ENCODE data around the gene GATA3. TPM values are rescaled to one million over a fixed set of nuclear protein-coding genes. Genes with fewer than 3 reads are reported as not detected.
A peak's percentile ranks its signal among the peaks of the same experiment; 100 is the strongest.

GATA3 gene
- total RNA-seq, 2 donors from 2014 or later = 7.6 to 10.9 TPM

GRCh38 chr10:8116474-8116873 lies 62.0 kb downstream of the GATA3 start:
- H3K4me3 Mint-ChIP-seq = no peak overlapping the region
- ATAC-seq = no peak
- peaks cover 3 to 5% of the 10 kb centered on the region in 2 donors for H3K4me1 Mint-ChIP-seq (ENCODE audit: low read depth in 2 of 2)
- H3K27me3 Mint-ChIP-seq = no peaks in the 10 kb centered on the region
- no peaks in the 10 kb centered on the region for H3K36me3 Mint-ChIP-seq
- H3K27ac Mint-ChIP-seq = no peak overlapping the region
- H3K9me3 Mint-ChIP-seq = no peaks in the 10 kb centered on the region
- DNase-seq (ENCODE audit: low spot score) = no peak

DNA sequence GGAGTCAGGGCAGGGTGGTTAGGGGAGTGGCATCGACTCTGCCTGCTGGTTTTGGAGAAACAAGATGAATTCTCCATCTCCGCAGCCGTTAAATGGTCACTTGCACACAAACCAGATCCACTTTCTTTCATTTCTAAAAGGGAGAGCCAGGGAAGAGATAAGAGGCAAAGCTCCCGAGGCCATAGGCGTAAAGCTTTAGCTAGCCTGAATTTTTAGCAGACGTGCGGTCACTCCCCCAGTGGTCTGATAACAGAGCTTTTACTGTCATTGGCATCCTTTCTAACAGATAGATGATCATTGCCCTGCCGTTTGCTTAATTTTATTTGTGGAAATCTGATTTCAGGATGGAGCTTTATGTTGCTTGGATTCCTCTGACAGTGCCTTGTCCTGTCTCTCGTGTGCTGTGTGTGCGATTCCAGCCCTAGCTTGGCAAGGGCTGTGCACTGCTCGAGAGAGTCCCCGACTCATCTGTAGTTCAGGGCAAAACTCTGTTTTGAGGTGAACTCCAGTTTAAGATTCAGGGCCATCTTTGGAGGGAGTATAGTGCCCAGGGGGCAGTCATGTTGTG lies 62.5 kb downstream of the GATA3 start:
- H3K9me3 Mint-ChIP-seq = no peaks in the 10 kb centered on the region
- H3K27me3 Mint-ChIP-seq = no peaks in the 10 kb centered on the region
- no peak overlapping the region for H3K4me3 Mint-ChIP-seq
- ATAC-seq (no peak), DNase-seq (ENCODE audit: low spot score) (no peak)
- no peak overlapping the region for H3K27ac Mint-ChIP-seq
- peaks cover 8 to 10% of the 10 kb centered on the region in 2 donors for H3K4me1 Mint-ChIP-seq (ENCODE audit: low read depth in 2 of 2)
- no peaks in the 10 kb centered on the region for H3K36me3 Mint-ChIP-seq

DNA sequence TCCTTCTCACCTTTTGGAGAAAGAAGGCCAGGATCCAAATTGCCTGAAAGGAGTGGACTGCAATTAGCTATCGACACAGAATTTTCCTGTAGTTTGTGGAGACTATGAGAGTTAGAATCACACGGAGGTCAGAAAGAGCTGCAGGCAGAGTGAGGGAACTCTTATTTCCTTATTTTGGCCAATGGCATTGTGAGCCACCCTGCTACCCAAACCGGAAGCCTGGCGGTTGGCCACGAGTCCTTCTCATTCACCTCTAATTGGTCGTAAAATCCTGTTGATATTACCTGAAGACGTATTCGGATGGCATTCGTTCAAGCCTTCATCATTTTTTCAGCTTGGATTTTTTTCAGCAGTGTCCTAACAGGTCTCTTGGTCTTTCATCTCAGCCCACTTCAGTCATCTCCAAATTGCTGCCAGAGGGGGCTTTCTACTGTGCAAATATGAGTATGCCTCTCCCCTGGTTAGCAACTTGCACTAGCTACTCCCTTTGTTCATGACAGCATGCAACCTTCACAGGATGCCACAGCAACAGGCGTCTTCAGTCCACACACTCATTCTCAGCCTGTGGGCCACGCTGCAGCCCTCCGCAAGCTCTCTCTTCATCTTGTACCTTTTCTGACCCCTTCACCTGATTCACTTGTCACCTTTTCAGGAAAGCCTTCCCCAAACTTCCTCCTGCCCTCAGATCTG lies 66.9 kb downstream of the GATA3 start:
- Mint-ChIP-seq H3K36me3 (no peaks in the 10 kb centered on the region), H3K27ac (no peak overlapping the region), H3K27me3 (peaks cover 0 to under 1% of the 10 kb centered on the region in 2 donors), H3K4me3 (peak overlapping the region; percentile 28), H3K9me3 (no peaks in the 10 kb centered on the region), H3K4me1 (ENCODE audit: low read depth in 2 of 2) (peaks cover 9 to 11% of the 10 kb centered on the region in 2 donors)
- DNase-seq (ENCODE audit: low spot score) = no peak
- ATAC-seq = peak; percentile 52 to 53

DNA sequence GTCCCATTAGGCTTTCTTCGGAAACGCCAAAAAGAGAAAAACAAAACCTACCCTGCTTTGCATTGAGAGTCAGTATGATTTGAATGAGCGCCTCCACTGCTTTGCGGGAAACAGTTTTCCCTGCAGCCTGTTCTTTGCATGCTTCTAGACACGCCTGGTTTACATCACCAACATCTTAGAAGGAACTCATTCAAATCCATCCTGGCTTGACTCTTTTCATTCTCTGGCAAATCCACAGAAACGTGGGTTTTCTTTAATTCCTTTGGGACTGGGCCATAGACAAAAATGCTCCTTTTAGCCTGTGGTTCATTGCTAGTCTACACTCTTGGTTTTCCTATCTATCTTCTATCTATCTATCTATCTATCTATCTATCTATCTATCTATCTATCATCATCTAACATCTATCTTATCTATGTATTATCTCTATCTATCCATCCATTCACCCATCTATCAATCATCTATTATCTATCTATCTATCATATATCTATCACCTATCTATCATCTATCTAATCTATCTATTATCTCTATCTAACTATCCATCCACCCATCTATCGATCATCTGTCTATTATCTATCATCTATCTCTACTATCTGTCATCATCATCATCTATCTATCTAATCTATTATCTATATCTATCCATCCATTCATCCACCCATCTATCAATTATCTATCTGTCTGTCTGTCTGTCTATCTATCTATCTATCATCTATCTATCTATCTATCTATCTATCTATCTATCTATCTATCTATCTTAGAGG lies 68.3 kb downstream of the GATA3 start:
- ATAC-seq = no peak
- no peaks in the 10 kb centered on the region for H3K36me3 Mint-ChIP-seq
- H3K9me3 Mint-ChIP-seq = no peaks in the 10 kb centered on the region
- DNase-seq (ENCODE audit: low spot score) = no peak
- peaks cover 9 to 11% of the 10 kb centered on the region in 2 donors for H3K4me1 Mint-ChIP-seq (ENCODE audit: low read depth in 2 of 2)
- peaks cover 0 to 4% of the 10 kb centered on the region in 2 donors for H3K27me3 Mint-ChIP-seq
- H3K27ac Mint-ChIP-seq = peak overlapping the region in 1 of 2 donors; percentile 7
- H3K4me3 Mint-ChIP-seq = no peak overlapping the region

GRCh38 chr10:8124436-8124835 lies 69.9 kb downstream of the GATA3 start:
- Mint-ChIP-seq H3K4me3 (no peak overlapping the region), H3K27me3 (peaks cover 0 to 4% of the 10 kb centered on the region in 2 donors), H3K27ac (no peak overlapping the region), H3K36me3 (no peaks in the 10 kb centered on the region), H3K4me1 (ENCODE audit: low read depth in 2 of 2) (peaks cover 9 to 11% of the 10 kb centered on the region in 2 donors), H3K9me3 (no peaks in the 10 kb centered on the region)
- DNase-seq (ENCODE audit: low spot score) = no peak
- ATAC-seq = no peak

Other genes starting within 250 kb of the GATA3 start
- gene TAF3, start 236.2 kb upstream of the GATA3 start, total RNA-seq = 10 to 100 TPM; 15.6 to 20.0 TPM